Epithelial cell of proximal tubule (primary cell): ENCODE measurements around the gene CTNNAL1. TPM values are rescaled to one million over a fixed set of nuclear protein-coding genes. Genes with fewer than 3 reads are reported as not detected.

Experiments used
- DNase-seq: peaks from one replicate; pipeline ENCODE4 v3.0.0-alpha.2; 2011; ENCODE audit warnings: low read depth
- H3K4me3 ChIP-seq: 2 replicates; pipeline ENCODE4 v1.5.1; 2011; ENCODE audit warnings: low read depth, mild to moderate bottlenecking, low read length
- CTCF ChIP-seq: conservative IDR thresholded peaks from 2 replicates; pipeline ENCODE4 v1.5.1; 2012; ENCODE audit warnings: low read depth, mild to moderate bottlenecking, low read length
- total RNA-seq: library from RNA; depleted of rRNA; stranded (reverse); fragments of >200 nt; gene quantifications from 2 replicates; pipeline ENCODE4 v1.2.3, GENCODE V29; 2015

The CTNNAL1 gene
- total RNA-seq, 1 donor from 2014 or later: 182 TPM

- no peak for TF ChIP-seq CTCF
- no peak for DNase-seq
- H3K4me3 ChIP-seq: no peak overlapping the region
These were observed 13.9 kb upstream of the CTNNAL1 start for GRCh38 chr9:109027176-109027575.

- no peak for DNase-seq
- no peak overlapping the region for H3K4me3 ChIP-seq
- TF ChIP-seq CTCF: no peak
These were observed 13.0 kb upstream of the CTNNAL1 start for GRCh38 chr9:109026306-109026705.

GRCh38 chr9:109022873-109023272, 9.6 kb upstream of the CTNNAL1 start:
- TF ChIP-seq CTCF: no peak
- no peak for DNase-seq

GRCh38 chr9:109020581-109021511, 7.5 kb upstream of the CTNNAL1 start:
- no peak for TF ChIP-seq CTCF
- H3K4me3 ChIP-seq: no peak overlapping the region
- DNase-seq: no peak

More at GRCh38 chr9:109022873-109023272, 9.6 kb upstream of the CTNNAL1 start:
- H3K4me3 ChIP-seq: no peak overlapping the region

GRCh38 chr9:109020113-109020512, 6.8 kb upstream of the CTNNAL1 start:
- no peak for TF ChIP-seq CTCF
- no peak overlapping the region for H3K4me3 ChIP-seq
- DNase-seq: no peak

- H3K4me3 ChIP-seq: no peak overlapping the region
- no peak for TF ChIP-seq CTCF
- DNase-seq: no peak
These were observed 6.1 kb upstream of the CTNNAL1 start for GRCh38 chr9:109019420-109019819.

- no peak for DNase-seq
- TF ChIP-seq CTCF: no peak
- H3K4me3 ChIP-seq: no peak overlapping the region
These were observed 4.2 kb upstream of the CTNNAL1 start for GRCh38 chr9:109017493-109017892.
